ENCODE data around the gene F3.

Gene F3

DNA sequence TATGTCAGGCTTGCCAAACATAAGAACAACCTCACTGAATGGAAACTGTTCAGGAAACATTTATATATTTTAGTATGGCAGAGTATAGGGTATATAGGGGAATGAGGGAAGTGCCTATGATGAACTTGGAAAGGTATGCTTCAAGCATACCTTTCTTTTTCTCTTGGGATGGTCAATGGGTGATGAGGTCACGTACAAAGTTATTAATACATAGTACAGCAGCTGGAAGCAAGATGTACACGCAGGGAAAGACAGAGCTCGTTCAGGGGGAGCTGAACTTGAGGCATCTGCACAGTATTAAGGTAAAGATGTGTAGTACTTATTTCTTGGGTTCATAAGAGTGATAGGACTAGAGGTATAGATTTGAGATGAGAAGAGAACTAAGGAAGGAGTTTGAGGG is 61.9 kb downstream of the F3 start:
- DNase-seq (ENCODE audit: extremely low spot score), result no peak
- ChIA-PET CTCF (interaction anchor here (0.6 to 4.8 kb wide), 5 partner anchors 9 to 564 kb away, joined by 3 to 132 read pairs (median 5); no protein-coding TSS in a partner anchor), POLR2A (no interaction called here)
- TF ChIP-seq, protein P1, sequence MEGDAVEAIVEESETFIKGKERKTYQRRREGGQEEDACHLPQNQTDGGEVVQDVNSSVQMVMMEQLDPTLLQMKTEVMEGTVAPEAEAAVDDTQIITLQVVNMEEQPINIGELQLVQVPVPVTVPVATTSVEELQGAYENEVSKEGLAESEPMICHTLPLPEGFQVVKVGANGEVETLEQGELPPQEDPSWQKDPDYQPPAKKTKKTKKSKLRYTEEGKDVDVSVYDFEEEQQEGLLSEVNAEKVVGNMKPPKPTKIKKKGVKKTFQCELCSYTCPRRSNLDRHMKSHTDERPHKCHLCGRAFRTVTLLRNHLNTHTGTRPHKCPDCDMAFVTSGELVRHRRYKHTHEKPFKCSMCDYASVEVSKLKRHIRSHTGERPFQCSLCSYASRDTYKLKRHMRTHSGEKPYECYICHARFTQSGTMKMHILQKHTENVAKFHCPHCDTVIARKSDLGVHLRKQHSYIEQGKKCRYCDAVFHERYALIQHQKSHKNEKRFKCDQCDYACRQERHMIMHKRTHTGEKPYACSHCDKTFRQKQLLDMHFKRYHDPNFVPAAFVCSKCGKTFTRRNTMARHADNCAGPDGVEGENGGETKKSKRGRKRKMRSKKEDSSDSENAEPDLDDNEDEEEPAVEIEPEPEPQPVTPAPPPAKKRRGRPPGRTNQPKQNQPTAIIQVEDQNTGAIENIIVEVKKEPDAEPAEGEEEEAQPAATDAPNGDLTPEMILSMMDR (IDR thresholded peaks at IDR 0.05; ENCODE audit: control extremely low read depth, extremely low read depth, low read depth, missing control alignments), result no peak
